Liver (tissue), 3 donors: ENCODE results near the gene CAST.

Experiments
- GABPA ChIP-seq, 2 donors: IDR thresholded peaks in 1 of 2; conservative IDR thresholded peaks in 1 of 2; 2 replicates each; pipeline ENCODE4 v1.6.1; 2016; ENCODE audit warnings: antibody characterized with exemption in 2 of 2, mild to moderate bottlenecking in 1 of 2, moderate library complexity in 1 of 2
- HNF4A ChIP-seq, 2 donors: conservative IDR thresholded peaks; 2 replicates each; pipeline ENCODE4 v1.6.1; 2016; ENCODE audit warnings: antibody characterized with exemption in 2 of 2, mild to moderate bottlenecking in 2 of 2
- HNF4G ChIP-seq: IDR thresholded peaks from 2 replicates; pipeline ENCODE4 v1.6.1; 2016; ENCODE audit warnings: antibody characterized with exemption
- JUND ChIP-seq, 2 donors: IDR thresholded peaks; 2 replicates each; pipeline ENCODE4 v1.6.1; 2016; ENCODE audit warnings: antibody characterized with exemption in 2 of 2
- SP1 ChIP-seq: IDR thresholded peaks from 2 replicates; pipeline ENCODE4 v1.6.1; 2018; ENCODE audit warnings: antibody characterized with exemption, mild to moderate bottlenecking
- YY1 ChIP-seq: IDR thresholded peaks from 2 replicates; pipeline ENCODE4 v1.6.1; 2016; ENCODE audit warnings: antibody characterized with exemption, mild to moderate bottlenecking
- TF ChIP-seq, protein P1 (sequence below): fragments of 150-350 bp; IDR thresholded peaks from 2 replicates; pipeline ENCODE4 v1.5.1; 2017; ENCODE audit warnings: improper control_type of control experiment, low read depth, low read length; ENCODE audit not compliant: missing input control
- TF ChIP-seq, protein P2 (sequence below): IDR thresholded peaks from 2 replicates; pipeline ENCODE4 v1.6.1; 2016; ENCODE audit warnings: antibody characterized with exemption
- TF ChIP-seq, protein P3 (sequence below): IDR thresholded peaks from 2 replicates; pipeline ENCODE4 v1.6.1; 2016; ENCODE audit warnings: antibody characterized with exemption, mild to moderate bottlenecking
- donor health status: healthy.
- donor health status: healthy.

DNA sequence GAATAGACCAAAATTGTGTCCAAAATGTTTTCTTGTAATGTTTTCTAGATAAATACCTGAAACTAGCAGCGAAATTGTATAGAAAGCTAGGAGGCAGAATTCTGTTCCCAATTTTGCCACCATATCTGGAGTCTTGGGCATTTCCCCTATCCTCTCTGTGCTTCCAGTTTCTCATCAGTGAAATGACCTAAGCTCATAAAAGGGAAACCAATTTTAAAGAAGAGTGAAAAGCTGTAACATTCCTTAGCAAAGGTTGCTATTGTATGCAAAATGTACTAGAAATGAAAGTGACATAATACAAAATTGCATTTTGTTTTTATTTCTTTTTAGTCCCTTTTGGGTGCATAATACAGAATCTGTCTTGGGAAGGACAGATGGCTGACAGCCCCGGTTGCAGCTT is 36.8 kb upstream of the CAST start:
- TF ChIP-seq GABPA (IDR thresholded peaks at IDR 0.05 in 1 of 2, conservative IDR thresholded peaks at IDR 0.05 in 1 of 2) (no peak), JUND (IDR thresholded peaks at IDR 0.05) (no peak), SP1 (no peak), YY1 (no peak), HNF4A (conservative IDR thresholded peaks at IDR 0.05) (no peak), HNF4G (no peak)
- TF ChIP-seq, protein P1, sequence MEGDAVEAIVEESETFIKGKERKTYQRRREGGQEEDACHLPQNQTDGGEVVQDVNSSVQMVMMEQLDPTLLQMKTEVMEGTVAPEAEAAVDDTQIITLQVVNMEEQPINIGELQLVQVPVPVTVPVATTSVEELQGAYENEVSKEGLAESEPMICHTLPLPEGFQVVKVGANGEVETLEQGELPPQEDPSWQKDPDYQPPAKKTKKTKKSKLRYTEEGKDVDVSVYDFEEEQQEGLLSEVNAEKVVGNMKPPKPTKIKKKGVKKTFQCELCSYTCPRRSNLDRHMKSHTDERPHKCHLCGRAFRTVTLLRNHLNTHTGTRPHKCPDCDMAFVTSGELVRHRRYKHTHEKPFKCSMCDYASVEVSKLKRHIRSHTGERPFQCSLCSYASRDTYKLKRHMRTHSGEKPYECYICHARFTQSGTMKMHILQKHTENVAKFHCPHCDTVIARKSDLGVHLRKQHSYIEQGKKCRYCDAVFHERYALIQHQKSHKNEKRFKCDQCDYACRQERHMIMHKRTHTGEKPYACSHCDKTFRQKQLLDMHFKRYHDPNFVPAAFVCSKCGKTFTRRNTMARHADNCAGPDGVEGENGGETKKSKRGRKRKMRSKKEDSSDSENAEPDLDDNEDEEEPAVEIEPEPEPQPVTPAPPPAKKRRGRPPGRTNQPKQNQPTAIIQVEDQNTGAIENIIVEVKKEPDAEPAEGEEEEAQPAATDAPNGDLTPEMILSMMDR, result no peak
- TF ChIP-seq, protein P2, sequence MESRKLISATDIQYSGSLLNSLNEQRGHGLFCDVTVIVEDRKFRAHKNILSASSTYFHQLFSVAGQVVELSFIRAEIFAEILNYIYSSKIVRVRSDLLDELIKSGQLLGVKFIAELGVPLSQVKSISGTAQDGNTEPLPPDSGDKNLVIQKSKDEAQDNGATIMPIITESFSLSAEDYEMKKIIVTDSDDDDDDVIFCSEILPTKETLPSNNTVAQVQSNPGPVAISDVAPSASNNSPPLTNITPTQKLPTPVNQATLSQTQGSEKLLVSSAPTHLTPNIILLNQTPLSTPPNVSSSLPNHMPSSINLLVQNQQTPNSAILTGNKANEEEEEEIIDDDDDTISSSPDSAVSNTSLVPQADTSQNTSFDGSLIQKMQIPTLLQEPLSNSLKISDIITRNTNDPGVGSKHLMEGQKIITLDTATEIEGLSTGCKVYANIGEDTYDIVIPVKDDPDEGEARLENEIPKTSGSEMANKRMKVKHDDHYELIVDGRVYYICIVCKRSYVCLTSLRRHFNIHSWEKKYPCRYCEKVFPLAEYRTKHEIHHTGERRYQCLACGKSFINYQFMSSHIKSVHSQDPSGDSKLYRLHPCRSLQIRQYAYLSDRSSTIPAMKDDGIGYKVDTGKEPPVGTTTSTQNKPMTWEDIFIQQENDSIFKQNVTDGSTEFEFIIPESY, result no peak
- TF ChIP-seq, protein P3, sequence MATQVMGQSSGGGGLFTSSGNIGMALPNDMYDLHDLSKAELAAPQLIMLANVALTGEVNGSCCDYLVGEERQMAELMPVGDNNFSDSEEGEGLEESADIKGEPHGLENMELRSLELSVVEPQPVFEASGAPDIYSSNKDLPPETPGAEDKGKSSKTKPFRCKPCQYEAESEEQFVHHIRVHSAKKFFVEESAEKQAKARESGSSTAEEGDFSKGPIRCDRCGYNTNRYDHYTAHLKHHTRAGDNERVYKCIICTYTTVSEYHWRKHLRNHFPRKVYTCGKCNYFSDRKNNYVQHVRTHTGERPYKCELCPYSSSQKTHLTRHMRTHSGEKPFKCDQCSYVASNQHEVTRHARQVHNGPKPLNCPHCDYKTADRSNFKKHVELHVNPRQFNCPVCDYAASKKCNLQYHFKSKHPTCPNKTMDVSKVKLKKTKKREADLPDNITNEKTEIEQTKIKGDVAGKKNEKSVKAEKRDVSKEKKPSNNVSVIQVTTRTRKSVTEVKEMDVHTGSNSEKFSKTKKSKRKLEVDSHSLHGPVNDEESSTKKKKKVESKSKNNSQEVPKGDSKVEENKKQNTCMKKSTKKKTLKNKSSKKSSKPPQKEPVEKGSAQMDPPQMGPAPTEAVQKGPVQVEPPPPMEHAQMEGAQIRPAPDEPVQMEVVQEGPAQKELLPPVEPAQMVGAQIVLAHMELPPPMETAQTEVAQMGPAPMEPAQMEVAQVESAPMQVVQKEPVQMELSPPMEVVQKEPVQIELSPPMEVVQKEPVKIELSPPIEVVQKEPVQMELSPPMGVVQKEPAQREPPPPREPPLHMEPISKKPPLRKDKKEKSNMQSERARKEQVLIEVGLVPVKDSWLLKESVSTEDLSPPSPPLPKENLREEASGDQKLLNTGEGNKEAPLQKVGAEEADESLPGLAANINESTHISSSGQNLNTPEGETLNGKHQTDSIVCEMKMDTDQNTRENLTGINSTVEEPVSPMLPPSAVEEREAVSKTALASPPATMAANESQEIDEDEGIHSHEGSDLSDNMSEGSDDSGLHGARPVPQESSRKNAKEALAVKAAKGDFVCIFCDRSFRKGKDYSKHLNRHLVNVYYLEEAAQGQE, result no peak
